AG04449 (cell line): ENCODE measurements around the gene RIPPLY2.
"Not testable (repeated sequence)": the region's sequence is repeated elsewhere in the genome, so short reads cannot be mapped to it uniquely, and the experiment has no call there.

Experiments used
- CTCF ChIA-PET: fragments of 350-600 bp; formaldehyde crosslinking; extraction: SDS; loops from one replicate; lab custom pipeline; 2021; ENCODE audit warnings: antibody characterized with exemption; lab: Yijun Ruan, JAX
- POLR2A ChIA-PET: fragments of 400-600, 350-600 bp; formaldehyde crosslinking; extraction: SDS; loops from one replicate; lab custom pipeline; 2020; ENCODE audit warnings: antibody characterized with exemption, inconsistent platforms; lab: Yijun Ruan, JAX
- DNase-seq: peaks from one replicate; pipeline ENCODE4 v3.0.0-alpha.2; 2010; ENCODE audit warnings: low read depth, low spot score
- H3K4me3 ChIP-seq: 2 replicates; pipeline ENCODE4 v1.5.1; 2011; ENCODE audit warnings: low read depth, mild to moderate bottlenecking, control low read depth, low read length
- CTCF ChIP-seq: IDR thresholded peaks from one replicate; pipeline ENCODE4 v1.5.1; 2011; ENCODE audit warnings: mild to moderate bottlenecking, moderate library complexity, low read length, control low read depth, inconsistent platforms; ENCODE audit not compliant: insufficient read depth; ENCODE audit errors: missing control alignments

Gene RIPPLY2

GRCh38 chr6:83884523-83884922 is 31.4 kb downstream of the RIPPLY2 start:
- ChIA-PET POLR2A (no interaction called here), CTCF (interaction anchor here (0.7 to 5.5 kb wide), 11 partner anchors 9 to 896 kb away, joined by 3 to 121 read pairs (median 6); partner anchors contain the start of genes CEP162 and CYB5R4)
- TF ChIP-seq CTCF, result peak; percentile 41
- H3K4me3 ChIP-seq, result no peak overlapping the region
- no peak for DNase-seq

GRCh38 chr6:83885984-83886383 is 32.8 kb downstream of the RIPPLY2 start:
- no peak for DNase-seq
- no peak for TF ChIP-seq CTCF
- H3K4me3 ChIP-seq, result no peak overlapping the region
- CTCF ChIA-PET, result interaction anchor here (0.8 to 5.5 kb wide), 10 partner anchors 30 to 346 kb away, joined by 3 to 121 read pairs (median 4); partner anchors contain the start of gene CEP162
- POLR2A ChIA-PET, result no interaction called here

GRCh38 chr6:83889621-83890020 is 36.5 kb downstream of the RIPPLY2 start:
- TF ChIP-seq CTCF, result no peak
- no peak overlapping the region for H3K4me3 ChIP-seq
- no peak for DNase-seq
- ChIA-PET POLR2A (no interaction called here), CTCF (interaction anchor here (2.2 to 2.5 kb wide), 2 partner anchors 331 to 339 kb away, joined by 10 to 11 read pairs; partner anchors contain the start of gene CEP162)

- TF ChIP-seq CTCF, result no peak
- no peak overlapping the region for H3K4me3 ChIP-seq
- ChIA-PET CTCF (interaction anchor here (2.5 kb wide), 1 partner anchor 330 kb away, joined by 11 read pairs; no protein-coding TSS in a partner anchor), POLR2A (no interaction called here)
- no peak for DNase-seq
These were observed 37.4 kb downstream of the RIPPLY2 start for GRCh38 chr6:83890520-83890919.

- no peak for TF ChIP-seq CTCF
- ChIA-PET CTCF (interaction anchor here (0.6 to 2.3 kb wide), 2 partner anchors 282 to 329 kb away, joined by 3 to 8 read pairs; no protein-coding TSS in a partner anchor), POLR2A (no interaction called here)
These were observed 38.4 kb downstream of the RIPPLY2 start for GRCh38 chr6:83891586-83891985.

GRCh38 chr6:83893024-83893423 is 39.9 kb downstream of the RIPPLY2 start:
- ChIA-PET CTCF (interaction anchor here (2.0 to 2.3 kb wide), 2 partner anchors 9 to 327 kb away, joined by 8 read pairs; no protein-coding TSS in a partner anchor), POLR2A (no interaction called here)
- DNase-seq, result no peak
- no peak overlapping the region for H3K4me3 ChIP-seq
- TF ChIP-seq CTCF, result no peak

More at GRCh38 chr6:83891586-83891985, 38.4 kb downstream of the RIPPLY2 start:
- DNase-seq, result no peak
- no peak overlapping the region for H3K4me3 ChIP-seq

GRCh38 chr6:83897094-83897493 is 43.9 kb downstream of the RIPPLY2 start:
- DNase-seq, H3K4me3 ChIP-seq, POLR2A ChIA-PET, CTCF ChIA-PET: not testable (repeated sequence)
